ENCODE results near the gene ZNG1F. TPM values are rescaled to one million over a fixed set of nuclear protein-coding genes. Genes with fewer than 3 reads are reported as not detected.
"Not testable (repeated sequence)": the region's sequence is repeated elsewhere in the genome, so short reads cannot be mapped to it uniquely, and the experiment has no call there.

The ZNG1F gene
- total RNA-seq (2014; rRNA removed; shearing (Covaris generic)) (2.2 and 3.3 TPM in 2 replicates), polyA plus RNA-seq (2016; fragmentation: Nextera tagmentation; extraction: Ambion mirVana) (5.7 and 6.0 TPM in 2 replicates)

- in situ Hi-C loops (cut with MboI); H3K4me3 ChIP-seq; H3K9ac ChIP-seq; H4K20me1 ChIP-seq (ENCODE audit: insufficient read depth); H3K27ac ChIP-seq; H3K4me1 ChIP-seq (ENCODE audit: insufficient read depth); H3K27me3 ChIP-seq (replicated peaks; ENCODE audit: insufficient read depth); H2AFZ ChIP-seq; H3K79me2 ChIP-seq (ENCODE audit: insufficient read depth); H3F3A ChIP-seq (ENCODE audit: insufficient read depth); H3K9me2 ChIP-seq (ENCODE audit: insufficient read depth); H3K4me2 ChIP-seq (ENCODE audit: unreplicated experiment); H3K9me3 ChIP-seq (ENCODE audit: low read depth); DNase-seq; H3K36me3 ChIP-seq (ENCODE audit: low read depth): not testable (repeated sequence)
- no CpG with 5 or more reads among the region's 31 CpGs for WGBS, 2 experiments (ENCODE audit: low coverage in 1 of 2, low lambda C conversion rate in 2 of 2, missing lambda C conversion rate in 2 of 2)
Observed at GRCh38 chr9:41189217-41189616, at the start of gene ZNG1F. ZNG1F (minus strand) TSS chr9:41189317; CDS start chr9:41189258, 59 bp downstream.

GRCh38 chr9:41237110-41237749 lies 48.1 kb upstream of the ZNG1F start:
- peak; percentile 7 for DNase-seq
- H2AFZ ChIP-seq; H3K4me1 ChIP-seq (ENCODE audit: insufficient read depth); H3K36me3 ChIP-seq (ENCODE audit: low read depth); H4K20me1 ChIP-seq (ENCODE audit: insufficient read depth); in situ Hi-C loops (cut with MboI); H3K9me3 ChIP-seq (ENCODE audit: low read depth); H3K79me2 ChIP-seq (ENCODE audit: insufficient read depth); H3K4me2 ChIP-seq (ENCODE audit: unreplicated experiment); H3F3A ChIP-seq (ENCODE audit: insufficient read depth); H3K4me3 ChIP-seq; H3K9ac ChIP-seq; H3K27me3 ChIP-seq (replicated peaks; ENCODE audit: insufficient read depth); H3K27ac ChIP-seq; H3K9me2 ChIP-seq (ENCODE audit: insufficient read depth): not testable (repeated sequence)
- WGBS, 2 experiments (ENCODE audit: low coverage in 1 of 2, low lambda C conversion rate in 2 of 2, missing lambda C conversion rate in 2 of 2), result 43 to 46% methylated on average over 20 to 41 of the region's 51 CpGs

- H2AFZ ChIP-seq; H3K9me3 ChIP-seq (ENCODE audit: low read depth); H3K4me3 ChIP-seq; in situ Hi-C loops (cut with MboI); H3K9me2 ChIP-seq (ENCODE audit: insufficient read depth); H3K79me2 ChIP-seq (ENCODE audit: insufficient read depth); H3K9ac ChIP-seq; DNase-seq; H3K36me3 ChIP-seq (ENCODE audit: low read depth); H3K4me2 ChIP-seq (ENCODE audit: unreplicated experiment); H3F3A ChIP-seq (ENCODE audit: insufficient read depth); H3K4me1 ChIP-seq (ENCODE audit: insufficient read depth); H4K20me1 ChIP-seq (ENCODE audit: insufficient read depth); H3K27me3 ChIP-seq (replicated peaks; ENCODE audit: insufficient read depth); H3K27ac ChIP-seq: not testable (repeated sequence)
- 38 to 46% methylated on average over 18 to 23 of the region's 23 CpGs for WGBS, 2 experiments (ENCODE audit: low coverage in 1 of 2, low lambda C conversion rate in 2 of 2, missing lambda C conversion rate in 2 of 2)
Observed at GRCh38 chr9:41236486-41237109, 47.5 kb upstream of the ZNG1F start.

GRCh38 chr9:41234811-41235805 lies 46.0 kb upstream of the ZNG1F start:
- H3K36me3 ChIP-seq (ENCODE audit: low read depth); H3K27ac ChIP-seq; H3K4me3 ChIP-seq; H2AFZ ChIP-seq; H3K9me2 ChIP-seq (ENCODE audit: insufficient read depth); H4K20me1 ChIP-seq (ENCODE audit: insufficient read depth); in situ Hi-C loops (cut with MboI); H3K79me2 ChIP-seq (ENCODE audit: insufficient read depth); H3K4me2 ChIP-seq (ENCODE audit: unreplicated experiment); H3K9ac ChIP-seq; H3K4me1 ChIP-seq (ENCODE audit: insufficient read depth); H3K9me3 ChIP-seq (ENCODE audit: low read depth); H3F3A ChIP-seq (ENCODE audit: insufficient read depth); H3K27me3 ChIP-seq (replicated peaks; ENCODE audit: insufficient read depth): not testable (repeated sequence)
- WGBS, 2 experiments (ENCODE audit: low coverage in 1 of 2, low lambda C conversion rate in 2 of 2, missing lambda C conversion rate in 2 of 2), result 43 to 50% methylated on average over 36 to 42 of the region's 55 CpGs
- DNase-seq, result peak; percentile 9

- H3K9me2 ChIP-seq (ENCODE audit: insufficient read depth); H3K9me3 ChIP-seq (ENCODE audit: low read depth); H3K4me1 ChIP-seq (ENCODE audit: insufficient read depth); H3K27ac ChIP-seq; H3K27me3 ChIP-seq (replicated peaks; ENCODE audit: insufficient read depth); H3K9ac ChIP-seq; H3K4me2 ChIP-seq (ENCODE audit: unreplicated experiment); H2AFZ ChIP-seq; H3K4me3 ChIP-seq; H3K36me3 ChIP-seq (ENCODE audit: low read depth); in situ Hi-C loops (cut with MboI); H4K20me1 ChIP-seq (ENCODE audit: insufficient read depth); H3F3A ChIP-seq (ENCODE audit: insufficient read depth); DNase-seq; H3K79me2 ChIP-seq (ENCODE audit: insufficient read depth): not testable (repeated sequence)
- WGBS, 2 experiments (ENCODE audit: low coverage in 1 of 2, low lambda C conversion rate in 2 of 2, missing lambda C conversion rate in 2 of 2), result 26 to 38% methylated on average over 3 of the region's 3 CpGs
Observed at GRCh38 chr9:41234221-41234620, 45.1 kb upstream of the ZNG1F start.

- H3K9ac ChIP-seq; H3K4me3 ChIP-seq; H3K4me1 ChIP-seq (ENCODE audit: insufficient read depth); H3K27ac ChIP-seq; H3K79me2 ChIP-seq (ENCODE audit: insufficient read depth); H3K9me2 ChIP-seq (ENCODE audit: insufficient read depth); H2AFZ ChIP-seq; H3K4me2 ChIP-seq (ENCODE audit: unreplicated experiment); H3F3A ChIP-seq (ENCODE audit: insufficient read depth); in situ Hi-C loops (cut with MboI); H3K36me3 ChIP-seq (ENCODE audit: low read depth); H3K27me3 ChIP-seq (replicated peaks; ENCODE audit: insufficient read depth); H4K20me1 ChIP-seq (ENCODE audit: insufficient read depth); H3K9me3 ChIP-seq (ENCODE audit: low read depth): not testable (repeated sequence)
- 53 to 56% methylated on average over 10 of the region's 10 CpGs for WGBS, 2 experiments (ENCODE audit: low coverage in 1 of 2, low lambda C conversion rate in 2 of 2, missing lambda C conversion rate in 2 of 2)
- peak; percentile 1 for DNase-seq
Observed at GRCh38 chr9:41232326-41232725, 43.2 kb upstream of the ZNG1F start.

GRCh38 chr9:41230418-41230817 lies 41.3 kb upstream of the ZNG1F start:
- H3K27me3 ChIP-seq (replicated peaks; ENCODE audit: insufficient read depth); in situ Hi-C loops (cut with MboI); H3K9me2 ChIP-seq (ENCODE audit: insufficient read depth); H3K27ac ChIP-seq; H3K4me2 ChIP-seq (ENCODE audit: unreplicated experiment); H4K20me1 ChIP-seq (ENCODE audit: insufficient read depth); H3K4me3 ChIP-seq; H3F3A ChIP-seq (ENCODE audit: insufficient read depth); H3K4me1 ChIP-seq (ENCODE audit: insufficient read depth); H3K36me3 ChIP-seq (ENCODE audit: low read depth); H3K9ac ChIP-seq; H3K9me3 ChIP-seq (ENCODE audit: low read depth); H2AFZ ChIP-seq; H3K79me2 ChIP-seq (ENCODE audit: insufficient read depth): not testable (repeated sequence)
- WGBS, 2 experiments (ENCODE audit: low coverage in 1 of 2, low lambda C conversion rate in 2 of 2, missing lambda C conversion rate in 2 of 2), result 27 to 30% methylated on average over 3 of the region's 3 CpGs
- DNase-seq, result peak; percentile 8
